ENCODE data around the gene NTF3. TPM values are rescaled to one million over a fixed set of nuclear protein-coding genes. Genes with fewer than 3 reads are reported as not detected.

NTF3 gene
- total and polyA plus RNA-seq, 7 donors: 0.16 to 0.62 (median 0.29) TPM

GRCh38 chr12:5520037-5520436, 88.1 kb downstream of the NTF3 start:
- H3K27ac ChIP-seq: no peak overlapping the region
- H3K36me3 ChIP-seq (ENCODE audit: insufficient read depth in 1 of 2, low read depth in 1 of 2): no peaks in the 10 kb centered on the region
- TF ChIP-seq, protein P1, sequence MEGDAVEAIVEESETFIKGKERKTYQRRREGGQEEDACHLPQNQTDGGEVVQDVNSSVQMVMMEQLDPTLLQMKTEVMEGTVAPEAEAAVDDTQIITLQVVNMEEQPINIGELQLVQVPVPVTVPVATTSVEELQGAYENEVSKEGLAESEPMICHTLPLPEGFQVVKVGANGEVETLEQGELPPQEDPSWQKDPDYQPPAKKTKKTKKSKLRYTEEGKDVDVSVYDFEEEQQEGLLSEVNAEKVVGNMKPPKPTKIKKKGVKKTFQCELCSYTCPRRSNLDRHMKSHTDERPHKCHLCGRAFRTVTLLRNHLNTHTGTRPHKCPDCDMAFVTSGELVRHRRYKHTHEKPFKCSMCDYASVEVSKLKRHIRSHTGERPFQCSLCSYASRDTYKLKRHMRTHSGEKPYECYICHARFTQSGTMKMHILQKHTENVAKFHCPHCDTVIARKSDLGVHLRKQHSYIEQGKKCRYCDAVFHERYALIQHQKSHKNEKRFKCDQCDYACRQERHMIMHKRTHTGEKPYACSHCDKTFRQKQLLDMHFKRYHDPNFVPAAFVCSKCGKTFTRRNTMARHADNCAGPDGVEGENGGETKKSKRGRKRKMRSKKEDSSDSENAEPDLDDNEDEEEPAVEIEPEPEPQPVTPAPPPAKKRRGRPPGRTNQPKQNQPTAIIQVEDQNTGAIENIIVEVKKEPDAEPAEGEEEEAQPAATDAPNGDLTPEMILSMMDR (IDR thresholded peaks at IDR 0.05): no peak
- 93 to 96% (median 93%) methylated on average over 4 of the region's 4 CpGs for WGBS, 3 donors
- H3K4me3 ChIP-seq: no peak overlapping the region
- H3K9me3 ChIP-seq: no peaks in the 10 kb centered on the region
- no peaks in the 10 kb centered on the region for H3K27me3 ChIP-seq (ENCODE audit: insufficient read depth in 3 of 3, low read length in 2 of 3)
- DNase-seq (no peak), ATAC-seq (no peak)
- intact Hi-C loops (cut with DNase I): no loop called here
- H3K4me1 ChIP-seq: no peaks in the 10 kb centered on the region

- H3K27me3 ChIP-seq (ENCODE audit: insufficient read depth in 3 of 3, low read length in 2 of 3): no peaks in the 10 kb centered on the region
- TF ChIP-seq, protein P1 (IDR thresholded peaks at IDR 0.05): no peak
- H3K4me1 ChIP-seq: no peaks in the 10 kb centered on the region
- ATAC-seq (no peak), DNase-seq (no peak)
- no peak overlapping the region for H3K4me3 ChIP-seq
- intact Hi-C loops (cut with DNase I): no loop called here
- WGBS, 3 donors: 92 to 95% (median 93%) methylated on average over 5 of the region's 5 CpGs
- no peaks in the 10 kb centered on the region for H3K9me3 ChIP-seq
- no peaks in the 10 kb centered on the region for H3K36me3 ChIP-seq (ENCODE audit: insufficient read depth in 1 of 2, low read depth in 1 of 2)
- no peak overlapping the region for H3K27ac ChIP-seq
Observed at GRCh38 chr12:5520831-5521230, 88.9 kb downstream of the NTF3 start.

GRCh38 chr12:5521456-5522325, 89.8 kb downstream of the NTF3 start:
- TF ChIP-seq, protein P1 (IDR thresholded peaks at IDR 0.05): no peak
- 94 to 95% (median 95%) methylated on average over 20 of the region's 20 CpGs for WGBS, 3 donors
- H3K27ac ChIP-seq: no peak overlapping the region
- no peaks in the 10 kb centered on the region for H3K27me3 ChIP-seq (ENCODE audit: insufficient read depth in 3 of 3, low read length in 2 of 3)
- intact Hi-C loops (cut with DNase I): no loop called here
- DNase-seq (no peak), ATAC-seq (no peak)
- H3K4me1 ChIP-seq: no peaks in the 10 kb centered on the region
- H3K9me3 ChIP-seq: no peaks in the 10 kb centered on the region
- H3K36me3 ChIP-seq (ENCODE audit: insufficient read depth in 1 of 2, low read depth in 1 of 2): no peaks in the 10 kb centered on the region
- H3K4me3 ChIP-seq: no peak overlapping the region

DNA sequence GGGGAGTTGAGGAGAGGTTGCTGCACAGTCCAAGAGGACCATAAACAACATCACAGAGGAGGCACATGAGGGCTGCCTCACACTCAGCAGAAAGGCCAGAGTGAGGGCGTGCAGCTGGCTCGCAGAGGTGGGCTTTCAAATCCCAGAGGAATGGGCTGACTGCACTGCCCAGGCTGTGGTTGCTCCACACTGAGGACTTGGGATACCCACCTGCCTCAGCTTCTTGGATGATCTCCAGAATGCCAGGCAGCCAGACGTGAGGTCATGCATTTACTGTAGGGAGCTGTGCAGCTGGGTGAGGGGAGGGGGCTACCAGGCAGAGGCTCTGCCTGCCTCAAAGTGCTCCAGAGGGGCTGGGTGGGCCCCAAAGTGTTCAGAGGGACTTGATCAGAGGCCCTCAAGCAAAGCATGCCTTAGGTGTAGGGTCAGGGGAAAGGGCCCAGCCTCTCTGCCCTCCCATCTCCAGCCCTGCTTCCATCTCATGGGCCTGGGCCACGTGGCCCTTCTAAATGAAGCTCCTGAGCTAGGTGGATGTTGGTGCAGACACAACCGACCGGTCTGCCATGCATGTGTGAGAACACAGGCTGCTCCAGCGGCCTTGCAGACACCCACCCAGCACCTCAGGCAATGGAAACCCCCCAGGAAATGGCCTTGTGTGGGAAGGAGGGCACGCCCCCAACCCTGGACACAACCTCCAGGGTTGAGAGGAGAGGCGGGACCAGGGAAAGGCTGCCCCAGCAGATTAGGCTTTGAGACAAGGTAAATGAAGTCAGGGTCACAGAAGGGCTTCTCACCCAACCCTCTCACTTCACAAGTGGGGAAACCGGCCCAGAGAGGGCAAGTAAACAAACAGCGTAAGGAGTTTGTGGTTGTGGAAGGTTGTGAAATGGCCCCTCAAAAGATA, 90.8 kb downstream of the NTF3 start:
- 81 to 83% (median 83%) methylated on average over 11 of the region's 11 CpGs for WGBS, 3 donors
- H3K9me3 ChIP-seq: no peaks in the 10 kb centered on the region
- intact Hi-C loops (cut with DNase I): no loop called here
- DNase-seq (no peak), ATAC-seq (no peak)
- no peaks in the 10 kb centered on the region for H3K4me1 ChIP-seq
- TF ChIP-seq, protein P1 (IDR thresholded peaks at IDR 0.05): no peak
- H3K4me3 ChIP-seq: no peak overlapping the region
- H3K27me3 ChIP-seq (ENCODE audit: insufficient read depth in 3 of 3, low read length in 2 of 3): no peaks in the 10 kb centered on the region
- no peak overlapping the region for H3K27ac ChIP-seq
- no peaks in the 10 kb centered on the region for H3K36me3 ChIP-seq (ENCODE audit: insufficient read depth in 1 of 2, low read depth in 1 of 2)

Data from psoas muscle (tissue), 8 donors.